BLaER1 (cell line): ENCODE results near the gene TRPM2.

Experiments
- H3K27ac ChIP-seq: shearing (Covaris generic); formaldehyde crosslinking; 2 replicates; pipeline ENCODE4 v1.8.1; 2022
- H3K27me3 ChIP-seq: shearing (Covaris generic); formaldehyde crosslinking; 2 replicates; pipeline ENCODE4 v1.8.1; 2022
- H3K36me3 ChIP-seq: shearing (Covaris generic); formaldehyde crosslinking; 2 replicates; pipeline ENCODE4 v1.8.1; 2022
- H3K4me1 ChIP-seq: shearing (Covaris generic); formaldehyde crosslinking; 2 replicates; pipeline ENCODE4 v1.8.1; 2022
- H3K4me2 ChIP-seq: shearing (Covaris generic); formaldehyde crosslinking; 2 replicates; pipeline ENCODE4 v1.8.1; 2022
- H3K4me3 ChIP-seq: shearing (Covaris generic); formaldehyde crosslinking; 2 replicates; pipeline ENCODE4 v1.8.1; 2022
- H3K9ac ChIP-seq: shearing (Covaris generic); formaldehyde crosslinking; 2 replicates; pipeline ENCODE4 v1.8.1; 2022
- H3K9me3 ChIP-seq: shearing (Covaris generic); formaldehyde crosslinking; 2 replicates; pipeline ENCODE4 v1.8.1; 2022
- H4K20me1 ChIP-seq: shearing (Covaris generic); formaldehyde crosslinking; 2 replicates; pipeline ENCODE4 v1.8.1; 2022
- Cebpa-rat ChIP-seq: shearing (Covaris generic); IDR thresholded peaks from 2 replicates; pipeline ENCODE4 v1.8.1; 2022

TRPM2 gene

GRCh38 chr21:44418876-44419230 is 65.4 kb downstream of the TRPM2 start:
- Histone ChIP-seq H3K4me1 (peaks cover 36% of the 10 kb centered on the region), H3K9ac (no peak overlapping the region), H3K27ac (no peak overlapping the region), H3K27me3 (no peaks in the 10 kb centered on the region), H3K4me2 (no peak overlapping the region), H3K4me3 (no peak overlapping the region), H3K9me3 (peaks cover 62% of the 10 kb centered on the region), H3K36me3 (peaks cover 79% of the 10 kb centered on the region), H4K20me1 (no peaks in the 10 kb centered on the region)
- no peak for TF ChIP-seq Cebpa-rat

- no peak for TF ChIP-seq Cebpa-rat
- no peaks in the 10 kb centered on the region for H3K27me3 ChIP-seq
- H4K20me1 ChIP-seq = no peaks in the 10 kb centered on the region
- H3K27ac ChIP-seq = no peak overlapping the region
- no peak overlapping the region for H3K4me2 ChIP-seq
- peaks cover 54% of the 10 kb centered on the region for H3K9me3 ChIP-seq
- H3K9ac ChIP-seq = no peak overlapping the region
- peaks cover 44% of the 10 kb centered on the region for H3K4me1 ChIP-seq
- peaks cover 71% of the 10 kb centered on the region for H3K36me3 ChIP-seq
- no peak overlapping the region for H3K4me3 ChIP-seq
These were observed 66.3 kb downstream of the TRPM2 start for GRCh38 chr21:44419679-44420078.

- H3K27me3 ChIP-seq = no peaks in the 10 kb centered on the region
- no peak overlapping the region for H3K9ac ChIP-seq
- peaks cover 62% of the 10 kb centered on the region for H3K36me3 ChIP-seq
- H3K27ac ChIP-seq = no peak overlapping the region
- no peak overlapping the region for H3K4me3 ChIP-seq
- H3K9me3 ChIP-seq = peaks cover 45% of the 10 kb centered on the region
- no peaks in the 10 kb centered on the region for H4K20me1 ChIP-seq
- TF ChIP-seq Cebpa-rat = no peak
- peaks cover 53% of the 10 kb centered on the region for H3K4me1 ChIP-seq
- peak overlapping the region; percentile 1; the same call in 1 of the 2 replicates for H3K4me2 ChIP-seq
These were observed 67.2 kb downstream of the TRPM2 start for GRCh38 chr21:44420416-44421205.

- H3K9ac ChIP-seq = peak overlapping the region; percentile 51
- H3K36me3 ChIP-seq = peaks cover 51% of the 10 kb centered on the region
- peak overlapping the region; percentile 62 for H3K27ac ChIP-seq
- H3K4me2 ChIP-seq = peak overlapping the region; percentile 83
- H3K4me3 ChIP-seq = peak overlapping the region; percentile 21
- H3K9me3 ChIP-seq = peaks cover 29% of the 10 kb centered on the region
- no peaks in the 10 kb centered on the region for H4K20me1 ChIP-seq
- H3K27me3 ChIP-seq = no peaks in the 10 kb centered on the region
- peaks cover 69% of the 10 kb centered on the region for H3K4me1 ChIP-seq
- no peak for TF ChIP-seq Cebpa-rat
These were observed 68.8 kb downstream of the TRPM2 start for GRCh38 chr21:44421901-44422840.

GRCh38 chr21:44423312-44423821 is 69.9 kb downstream of the TRPM2 start:
- Histone ChIP-seq H4K20me1 (no peaks in the 10 kb centered on the region), H3K4me1 (peaks cover 78% of the 10 kb centered on the region), H3K27ac (peak overlapping the region; percentile 93), H3K9me3 (peaks cover 26% of the 10 kb centered on the region), H3K4me2 (peak overlapping the region; percentile 99), H3K27me3 (no peaks in the 10 kb centered on the region), H3K9ac (peak overlapping the region; percentile 81), H3K36me3 (peaks cover 49% of the 10 kb centered on the region), H3K4me3 (peak overlapping the region; percentile 66)
- TF ChIP-seq Cebpa-rat = no peak

GRCh38 chr21:44423941-44424607 is 70.7 kb downstream of the TRPM2 start:
- peaks cover 47% of the 10 kb centered on the region for H3K36me3 ChIP-seq
- no peak for TF ChIP-seq Cebpa-rat
- H3K4me3 ChIP-seq = peak overlapping the region; percentile 66
- peak overlapping the region; percentile 81 for H3K9ac ChIP-seq
- H3K4me1 ChIP-seq = peaks cover 78% of the 10 kb centered on the region
- peak overlapping the region; percentile 99 for H3K4me2 ChIP-seq
- no peaks in the 10 kb centered on the region for H3K27me3 ChIP-seq
- no peaks in the 10 kb centered on the region for H4K20me1 ChIP-seq
- H3K27ac ChIP-seq = peak overlapping the region; percentile 93
- H3K9me3 ChIP-seq = peaks cover 24% of the 10 kb centered on the region

- Histone ChIP-seq H4K20me1 (no peaks in the 10 kb centered on the region), H3K36me3 (peaks cover 46% of the 10 kb centered on the region), H3K4me3 (peak overlapping the region; percentile 66), H3K27ac (peak overlapping the region; percentile 93), H3K9me3 (peaks cover 24% of the 10 kb centered on the region), H3K4me2 (peak overlapping the region; percentile 99), H3K27me3 (no peaks in the 10 kb centered on the region), H3K4me1 (peaks cover 78% of the 10 kb centered on the region), H3K9ac (peak overlapping the region; percentile 81)
- TF ChIP-seq Cebpa-rat = no peak
These were observed 71.3 kb downstream of the TRPM2 start for GRCh38 chr21:44424608-44425306.

- peak overlapping the region; percentile 99 for H3K4me2 ChIP-seq
- peak overlapping the region; percentile 66 for H3K4me3 ChIP-seq
- H3K4me1 ChIP-seq = peaks cover 74% of the 10 kb centered on the region
- H4K20me1 ChIP-seq = no peaks in the 10 kb centered on the region
- peak overlapping the region; percentile 81 for H3K9ac ChIP-seq
- peaks cover 27% of the 10 kb centered on the region for H3K9me3 ChIP-seq
- TF ChIP-seq Cebpa-rat = no peak
- no peaks in the 10 kb centered on the region for H3K27me3 ChIP-seq
- H3K27ac ChIP-seq = peak overlapping the region; percentile 93
- peaks cover 44% of the 10 kb centered on the region for H3K36me3 ChIP-seq
These were observed 72.0 kb downstream of the TRPM2 start for GRCh38 chr21:44425307-44425894.
